ENCODE measurements around the gene CDHR3.

Gene CDHR3

GRCh38 chr7:106038916-106039315 is 75.9 kb downstream of the CDHR3 start:
- H2AFZ ChIP-seq (ENCODE audit: low read length): no peak overlapping the region
- H3K4me1 ChIP-seq (ENCODE audit: insufficient read depth, low read length, poor library complexity, severe bottlenecking): peaks cover 4% of the 10 kb centered on the region
- H3K79me2 ChIP-seq (ENCODE audit: insufficient read depth, low read length): no peaks in the 10 kb centered on the region
- no peak overlapping the region for H3K4me2 ChIP-seq (ENCODE audit: low read depth, low read length, poor library complexity, severe bottlenecking)
- TF ChIP-seq CTCF (conservative IDR thresholded peaks at IDR 0.05; ENCODE audit: low read length): no peak
- TF ChIP-seq EZH2phosphoT487 (IDR thresholded peaks at IDR 0.05; ENCODE audit: borderline replicate concordance): no peak
- no peaks in the 10 kb centered on the region for H4K20me1 ChIP-seq (ENCODE audit: insufficient read depth, low read length, poor library complexity, severe bottlenecking)
- no peaks in the 10 kb centered on the region for H3K9me2 ChIP-seq (replicated peaks; ENCODE audit: low read depth, low read length)
- peaks cover 49% of the 10 kb centered on the region for H3K27me3 ChIP-seq (ENCODE audit: insufficient read depth, low read length, poor library complexity, severe bottlenecking)
- no peaks in the 10 kb centered on the region for H3F3A ChIP-seq (ENCODE audit: low read depth)
- H3K36me3 ChIP-seq (ENCODE audit: insufficient read depth, low read length): no peaks in the 10 kb centered on the region
- no peak overlapping the region for H3K4me3 ChIP-seq (ENCODE audit: low read length, poor library complexity, severe bottlenecking)
- H3K9me3 ChIP-seq (ENCODE audit: insufficient read depth, low read depth, low read length): no peaks in the 10 kb centered on the region
- H3K9ac ChIP-seq (ENCODE audit: low read depth, low read length, poor library complexity, severe bottlenecking): no peak overlapping the region

- TF ChIP-seq CTCF (conservative IDR thresholded peaks at IDR 0.05; ENCODE audit: low read length) (no peak), EZH2phosphoT487 (IDR thresholded peaks at IDR 0.05; ENCODE audit: borderline replicate concordance) (no peak)
- H3F3A ChIP-seq (ENCODE audit: low read depth): no peaks in the 10 kb centered on the region
- no peaks in the 10 kb centered on the region for H3K9me2 ChIP-seq (replicated peaks; ENCODE audit: low read depth, low read length)
- H3K4me1 ChIP-seq (ENCODE audit: insufficient read depth, low read length, poor library complexity, severe bottlenecking): peaks cover 4% of the 10 kb centered on the region
- no peaks in the 10 kb centered on the region for H3K9me3 ChIP-seq (ENCODE audit: insufficient read depth, low read depth, low read length)
- H2AFZ ChIP-seq (ENCODE audit: low read length): no peak overlapping the region
- no peak overlapping the region for H3K4me3 ChIP-seq (ENCODE audit: low read length, poor library complexity, severe bottlenecking)
- no peaks in the 10 kb centered on the region for H4K20me1 ChIP-seq (ENCODE audit: insufficient read depth, low read length, poor library complexity, severe bottlenecking)
- no peaks in the 10 kb centered on the region for H3K79me2 ChIP-seq (ENCODE audit: insufficient read depth, low read length)
- H3K4me2 ChIP-seq (ENCODE audit: low read depth, low read length, poor library complexity, severe bottlenecking): no peak overlapping the region
- peaks cover 46% of the 10 kb centered on the region for H3K27me3 ChIP-seq (ENCODE audit: insufficient read depth, low read length, poor library complexity, severe bottlenecking)
- no peaks in the 10 kb centered on the region for H3K36me3 ChIP-seq (ENCODE audit: insufficient read depth, low read length)
- H3K9ac ChIP-seq (ENCODE audit: low read depth, low read length, poor library complexity, severe bottlenecking): no peak overlapping the region
Observed at GRCh38 chr7:106039486-106040060, 76.5 kb downstream of the CDHR3 start.

- Histone ChIP-seq H3K9ac (ENCODE audit: low read depth, low read length, poor library complexity, severe bottlenecking) (no peak overlapping the region), H3K4me3 (ENCODE audit: low read length, poor library complexity, severe bottlenecking) (no peak overlapping the region), H3K4me2 (ENCODE audit: low read depth, low read length, poor library complexity, severe bottlenecking) (no peak overlapping the region), H3K36me3 (ENCODE audit: insufficient read depth, low read length) (no peaks in the 10 kb centered on the region), H3K79me2 (ENCODE audit: insufficient read depth, low read length) (no peaks in the 10 kb centered on the region), H3K9me3 (ENCODE audit: insufficient read depth, low read depth, low read length) (no peaks in the 10 kb centered on the region), H4K20me1 (ENCODE audit: insufficient read depth, low read length, poor library complexity, severe bottlenecking) (no peaks in the 10 kb centered on the region), H3K27me3 (ENCODE audit: insufficient read depth, low read length, poor library complexity, severe bottlenecking) (peaks cover 47% of the 10 kb centered on the region), H3F3A (ENCODE audit: low read depth) (no peaks in the 10 kb centered on the region), H3K9me2 (replicated peaks; ENCODE audit: low read depth, low read length) (no peaks in the 10 kb centered on the region), H3K4me1 (ENCODE audit: insufficient read depth, low read length, poor library complexity, severe bottlenecking) (peaks cover 4% of the 10 kb centered on the region), H2AFZ (ENCODE audit: low read length) (no peak overlapping the region)
- TF ChIP-seq CTCF (conservative IDR thresholded peaks at IDR 0.05; ENCODE audit: low read length): peak; percentile 87
- no peak for TF ChIP-seq EZH2phosphoT487 (IDR thresholded peaks at IDR 0.05; ENCODE audit: borderline replicate concordance)
Observed at GRCh38 chr7:106041140-106041717, 78.2 kb downstream of the CDHR3 start.

Data from Loucy (cell line).